Measurements from ENCODE around the gene LPAR2.

GRCh38 chr19:19662344-19662743 is 34.3 kb upstream of the LPAR2 start:
- TF ChIP-seq EZH2 (IDR thresholded peaks at IDR 0.05; ENCODE audit: low read length, unreplicated experiment) (no peak), CTCF (conservative IDR thresholded peaks at IDR 0.05; ENCODE audit: low read depth, low read length) (no peak), EZH2phosphoT487 (IDR thresholded peaks at IDR 0.05; ENCODE audit: borderline replicate concordance, low read length) (no peak)

Data from PC-3 (cell line).